Measurements from ENCODE around the gene ELOA. TPM values are rescaled to one million over a fixed set of nuclear protein-coding genes. Genes with fewer than 3 reads are reported as not detected.

Gene ELOA
- total RNA-seq, 1 experiment from 2014 or later = 69.8 TPM

DNA sequence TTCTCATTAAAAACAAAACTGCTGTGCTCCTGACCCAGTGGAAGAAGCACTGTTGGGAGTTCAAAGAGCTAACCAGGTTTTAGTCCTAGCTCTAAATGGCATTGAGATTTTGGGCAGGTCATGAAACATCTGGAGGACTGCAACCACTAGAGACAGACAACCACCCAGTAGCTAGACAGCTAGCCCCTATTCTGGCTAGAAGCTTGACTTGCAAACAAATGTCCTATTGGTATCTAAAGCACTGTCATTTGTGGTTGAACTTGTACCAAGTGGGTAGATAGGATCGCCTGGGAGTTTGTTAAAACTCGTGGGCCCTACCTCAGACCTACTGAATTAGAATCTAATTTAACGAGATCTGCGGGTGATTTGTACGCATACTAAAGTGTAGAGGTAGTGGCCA is 44.8 kb upstream of the ELOA start:
- no peak overlapping the region for H3K4me3 ChIP-seq (ENCODE audit: low read depth, low read length, poor library complexity, severe bottlenecking)
- BruUV-seq (replicated peaks) = no TSS peak
- ChIA-PET CTCF (no interaction called here), POLR2A (ENCODE audit: low non-redundant PET) (no interaction called here)
- no peak for DNase-seq (ENCODE audit: low spot score)
- H3K27me3 ChIP-seq (replicated peaks; ENCODE audit: insufficient read depth, low read depth, low read length, poor library complexity) = no peaks in the 10 kb centered on the region
- H3K27ac ChIP-seq (ENCODE audit: low read depth, low read length, poor library complexity, severe bottlenecking) = no peak overlapping the region
- H3K4me1 ChIP-seq (ENCODE audit: insufficient read depth, low read length, poor library complexity, severe bottlenecking) = peaks cover 23% of the 10 kb centered on the region
- TF ChIP-seq, protein P1, sequence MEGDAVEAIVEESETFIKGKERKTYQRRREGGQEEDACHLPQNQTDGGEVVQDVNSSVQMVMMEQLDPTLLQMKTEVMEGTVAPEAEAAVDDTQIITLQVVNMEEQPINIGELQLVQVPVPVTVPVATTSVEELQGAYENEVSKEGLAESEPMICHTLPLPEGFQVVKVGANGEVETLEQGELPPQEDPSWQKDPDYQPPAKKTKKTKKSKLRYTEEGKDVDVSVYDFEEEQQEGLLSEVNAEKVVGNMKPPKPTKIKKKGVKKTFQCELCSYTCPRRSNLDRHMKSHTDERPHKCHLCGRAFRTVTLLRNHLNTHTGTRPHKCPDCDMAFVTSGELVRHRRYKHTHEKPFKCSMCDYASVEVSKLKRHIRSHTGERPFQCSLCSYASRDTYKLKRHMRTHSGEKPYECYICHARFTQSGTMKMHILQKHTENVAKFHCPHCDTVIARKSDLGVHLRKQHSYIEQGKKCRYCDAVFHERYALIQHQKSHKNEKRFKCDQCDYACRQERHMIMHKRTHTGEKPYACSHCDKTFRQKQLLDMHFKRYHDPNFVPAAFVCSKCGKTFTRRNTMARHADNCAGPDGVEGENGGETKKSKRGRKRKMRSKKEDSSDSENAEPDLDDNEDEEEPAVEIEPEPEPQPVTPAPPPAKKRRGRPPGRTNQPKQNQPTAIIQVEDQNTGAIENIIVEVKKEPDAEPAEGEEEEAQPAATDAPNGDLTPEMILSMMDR (conservative IDR thresholded peaks at IDR 0.05; ENCODE audit: low read depth, low read length) = no peak
- TF ChIP-seq EZH2 (IDR thresholded peaks at IDR 0.05; ENCODE audit: borderline replicate concordance, low read depth, low read length, poor library complexity, severe bottlenecking) = no peak
- intact Hi-C loops (cut with micrococcal nuclease; ENCODE audit: unreplicated experiment) = no loop called here
- H3K36me3 ChIP-seq (ENCODE audit: insufficient read depth, low read length, poor library complexity, severe bottlenecking) = peaks cover 99% of the 10 kb centered on the region
- H3K9me3 ChIP-seq (ENCODE audit: low read depth, low read length, poor library complexity, severe bottlenecking) = no peaks in the 10 kb centered on the region

DNA sequence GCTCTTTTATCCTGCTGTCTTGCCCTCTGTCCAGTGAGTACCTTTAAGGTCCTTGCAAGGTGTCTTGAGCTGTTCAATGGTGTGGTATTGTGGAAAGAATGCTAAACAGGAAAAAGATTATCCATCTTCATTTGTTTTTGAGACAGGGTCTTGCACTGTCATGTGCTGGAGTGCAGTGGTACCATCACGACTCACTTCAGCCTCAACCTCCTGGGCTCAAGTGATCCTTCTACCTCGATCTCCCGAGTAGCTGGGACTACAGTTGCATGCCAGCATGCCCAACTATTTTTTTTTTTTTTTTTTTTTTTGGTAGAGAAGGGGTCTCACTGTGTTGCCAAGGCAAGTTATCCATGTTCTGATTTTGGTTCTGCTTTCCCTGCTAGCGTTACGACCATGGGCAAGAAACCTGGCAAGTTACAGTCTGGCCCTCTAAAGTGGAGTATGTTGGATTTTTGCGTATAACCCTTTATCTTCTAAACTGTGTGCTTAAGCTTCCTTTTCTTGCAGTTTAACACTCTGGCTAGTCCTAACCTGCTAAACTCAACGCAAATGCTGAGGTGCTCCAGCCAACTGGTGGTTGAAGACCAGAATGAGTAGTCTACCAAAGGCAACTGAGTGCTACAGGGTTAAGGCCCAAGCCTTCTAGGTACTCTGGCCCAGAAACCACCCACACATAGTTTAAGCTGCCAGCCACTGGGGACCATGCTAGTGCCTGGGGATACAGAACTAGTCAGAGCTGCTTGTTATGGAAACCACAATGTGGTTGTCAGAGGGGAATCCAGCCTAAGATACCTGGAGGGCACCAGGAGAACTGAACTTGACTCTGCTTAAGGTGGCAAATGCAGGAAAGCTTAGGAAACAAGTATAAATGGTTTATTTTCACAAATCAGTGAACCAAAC is 43.7 kb upstream of the ELOA start:
- Histone ChIP-seq H3K4me3 (ENCODE audit: low read depth, low read length, poor library complexity, severe bottlenecking) (no peak overlapping the region), H3K36me3 (ENCODE audit: insufficient read depth, low read length, poor library complexity, severe bottlenecking) (peaks cover 92% of the 10 kb centered on the region), H3K4me1 (ENCODE audit: insufficient read depth, low read length, poor library complexity, severe bottlenecking) (peaks cover 13% of the 10 kb centered on the region), H3K27ac (ENCODE audit: low read depth, low read length, poor library complexity, severe bottlenecking) (no peak overlapping the region), H3K9me3 (ENCODE audit: low read depth, low read length, poor library complexity, severe bottlenecking) (no peaks in the 10 kb centered on the region), H3K27me3 (replicated peaks; ENCODE audit: insufficient read depth, low read depth, low read length, poor library complexity) (no peaks in the 10 kb centered on the region)
- BruUV-seq (replicated peaks) = no TSS peak
- POLR2A ChIA-PET (ENCODE audit: low non-redundant PET) = no interaction called here
- TF ChIP-seq, protein P1 (conservative IDR thresholded peaks at IDR 0.05; ENCODE audit: low read depth, low read length) = no peak
- intact Hi-C loops (cut with micrococcal nuclease; ENCODE audit: unreplicated experiment) = no loop called here
- CTCF ChIA-PET = interaction anchor here (0.6 kb wide), 1 partner anchor 27 kb away, joined by 9 read pairs; no protein-coding TSS in a partner anchor
- DNase-seq (ENCODE audit: low spot score) = no peak

DNA sequence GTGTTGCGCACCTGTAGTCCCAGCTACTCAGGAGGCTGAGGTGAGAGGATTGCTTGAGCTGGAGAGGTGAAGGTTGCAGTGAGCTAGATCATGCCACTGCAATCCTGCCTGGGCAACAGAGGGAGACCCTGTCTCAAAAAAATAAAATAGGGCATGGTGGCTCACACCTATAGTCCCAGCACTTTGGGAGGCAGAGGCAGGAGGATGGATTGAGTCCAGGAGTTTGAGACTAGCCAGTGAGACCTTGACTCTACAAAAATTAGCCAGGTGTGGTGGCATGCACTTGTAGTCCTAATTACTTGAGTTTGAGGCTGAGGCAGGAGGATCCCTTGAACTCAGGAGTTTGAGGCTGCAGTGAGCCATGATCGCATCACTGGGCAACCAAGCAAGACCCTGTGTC is 42.0 kb upstream of the ELOA start:
- no TSS peak for BruUV-seq (replicated peaks)
- Histone ChIP-seq H3K9me3 (ENCODE audit: low read depth, low read length, poor library complexity, severe bottlenecking) (no peaks in the 10 kb centered on the region), H3K36me3 (ENCODE audit: insufficient read depth, low read length, poor library complexity, severe bottlenecking) (peaks cover 84% of the 10 kb centered on the region), H3K4me3 (ENCODE audit: low read depth, low read length, poor library complexity, severe bottlenecking) (no peak overlapping the region), H3K27me3 (replicated peaks; ENCODE audit: insufficient read depth, low read depth, low read length, poor library complexity) (no peaks in the 10 kb centered on the region), H3K27ac (ENCODE audit: low read depth, low read length, poor library complexity, severe bottlenecking) (no peak overlapping the region), H3K4me1 (ENCODE audit: insufficient read depth, low read length, poor library complexity, severe bottlenecking) (no peaks in the 10 kb centered on the region)
- CTCF ChIA-PET = no interaction called here
- no peak for DNase-seq (ENCODE audit: low spot score)
- POLR2A ChIA-PET (ENCODE audit: low non-redundant PET) = no interaction called here
- TF ChIP-seq, protein P1 (conservative IDR thresholded peaks at IDR 0.05; ENCODE audit: low read depth, low read length) = no peak
- no peak for TF ChIP-seq EZH2 (IDR thresholded peaks at IDR 0.05; ENCODE audit: borderline replicate concordance, low read depth, low read length, poor library complexity, severe bottlenecking)
- intact Hi-C loops (cut with micrococcal nuclease; ENCODE audit: unreplicated experiment) = no loop called here

All from A673 (cell line).